Cardiac fibroblast (primary cell): ENCODE data around the gene PPP1R12A.
"Not testable (repeated sequence)": the region's sequence is repeated elsewhere in the genome, so short reads cannot be mapped to it uniquely, and the experiment has no call there.

ENCODE experiments used
- DNase-seq, 2 donors: peaks; one replicate each; pipeline versions ENCODE4 v3.0.0 to v3.0.0-alpha.2; 2010; ENCODE audit warnings: low read depth in 2 of 2
- H3K4me3 ChIP-seq, 2 donors: replicated peaks in 1 of 2; 1 replicate in 1 of 2; 2 replicates in 1 of 2; pipeline ENCODE4 v1.5.1; 2011; ENCODE audit warnings: low read depth in 2 of 2, low read length in 2 of 2, mild to moderate bottlenecking in 2 of 2, moderate library complexity in 1 of 2
- CTCF ChIP-seq: IDR thresholded peaks from one replicate; pipeline ENCODE4 v1.5.1; 2011; ENCODE audit warnings: low read depth, mild to moderate bottlenecking, low read length, inconsistent platforms

PPP1R12A gene

GRCh38 chr12:79935021-79935623 is at the start of gene PPP1R12A:
TSS of gene PPP1R12A (minus strand) at chr12:79935097. CDS start at chr12:79934931, 166 bp downstream.
- peak; percentile 98 to 99 for DNase-seq
- TF ChIP-seq CTCF, result peak; percentile 8
- H3K4me3 ChIP-seq, result peak within 1 kb of the TSS; percentile 90 to 98

- peak; percentile 29 to 55 for DNase-seq
- H3K4me3 ChIP-seq, result no peak overlapping the region
- no peak for TF ChIP-seq CTCF
Observed at GRCh38 chr12:79983986-79984620, 49.2 kb upstream of the PPP1R12A start.

GRCh38 chr12:79983492-79983891 is 48.6 kb upstream of the PPP1R12A start:
- no peak for TF ChIP-seq CTCF

GRCh38 chr12:79982086-79983062 is 47.5 kb upstream of the PPP1R12A start:
- DNase-seq, result peak in 1 of 2 donors; percentile 3
- no peak for TF ChIP-seq CTCF
- H3K4me3 ChIP-seq, result no peak overlapping the region

More at GRCh38 chr12:79983492-79983891, 48.6 kb upstream of the PPP1R12A start:
- H3K4me3 ChIP-seq, result no peak overlapping the region
- DNase-seq, result peak; percentile 66 to 68

GRCh38 chr12:79978692-79979091 is 43.8 kb upstream of the PPP1R12A start:
- DNase-seq, result no peak
- TF ChIP-seq CTCF, result no peak
- no peak overlapping the region for H3K4me3 ChIP-seq

GRCh38 chr12:79977856-79978460 is 43.1 kb upstream of the PPP1R12A start:
- DNase-seq, result peak in 1 of 2 donors; percentile 64
- not testable (repeated sequence) for H3K4me3 ChIP-seq
